ENCODE results near the gene RUVBL2.

DNA sequence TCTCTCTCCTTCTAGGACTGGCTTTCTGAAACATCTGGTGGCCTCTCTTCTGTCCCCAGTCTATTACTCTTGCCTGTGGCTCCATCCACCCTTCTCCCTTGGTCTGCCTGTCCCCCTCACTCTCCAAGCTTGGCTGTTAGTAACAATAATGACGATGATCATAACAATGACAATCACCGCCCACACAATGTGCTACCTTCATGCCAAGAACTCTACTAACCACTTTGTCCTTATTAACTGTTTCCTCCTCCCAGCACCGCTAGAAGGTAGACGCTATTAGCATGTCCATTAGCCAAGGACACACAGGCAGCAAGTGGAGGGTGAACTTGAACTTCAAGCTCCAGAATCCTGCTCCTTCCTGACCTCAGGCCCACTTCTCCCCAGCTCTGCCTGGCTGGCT is 3.3 kb upstream of the RUVBL2 start:
- TF ChIP-seq, protein P1, sequence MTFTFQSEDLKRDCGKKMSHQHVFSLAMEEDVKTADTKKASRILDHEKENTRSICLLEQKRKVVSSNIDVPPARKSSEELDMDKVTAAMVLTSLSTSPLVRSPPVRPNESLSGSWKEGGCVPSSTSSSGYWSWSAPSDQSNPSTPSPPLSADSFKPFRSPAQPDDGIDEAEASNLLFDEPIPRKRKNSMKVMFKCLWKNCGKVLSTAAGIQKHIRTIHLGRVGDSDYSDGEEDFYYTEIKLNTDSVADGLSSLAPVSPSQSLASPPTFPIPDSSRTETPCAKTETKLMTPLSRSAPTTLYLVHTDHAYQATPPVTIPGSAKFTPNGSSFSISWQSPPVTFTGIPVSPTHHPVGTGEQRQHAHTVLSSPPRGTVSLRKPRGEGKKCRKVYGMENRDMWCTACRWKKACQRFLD (tag by site-specific recombination; IDR thresholded peaks at IDR 0.05) = no peak
- TF ChIP-seq ZNF791 (tag by site-specific recombination; IDR thresholded peaks at IDR 0.05) (no peak), ZNF174 (tag by site-specific recombination; IDR thresholded peaks at IDR 0.05) (no peak), ZSCAN16 (tag by site-specific recombination; IDR thresholded peaks at IDR 0.05) (no peak)
- TF ChIP-seq, protein P2, sequence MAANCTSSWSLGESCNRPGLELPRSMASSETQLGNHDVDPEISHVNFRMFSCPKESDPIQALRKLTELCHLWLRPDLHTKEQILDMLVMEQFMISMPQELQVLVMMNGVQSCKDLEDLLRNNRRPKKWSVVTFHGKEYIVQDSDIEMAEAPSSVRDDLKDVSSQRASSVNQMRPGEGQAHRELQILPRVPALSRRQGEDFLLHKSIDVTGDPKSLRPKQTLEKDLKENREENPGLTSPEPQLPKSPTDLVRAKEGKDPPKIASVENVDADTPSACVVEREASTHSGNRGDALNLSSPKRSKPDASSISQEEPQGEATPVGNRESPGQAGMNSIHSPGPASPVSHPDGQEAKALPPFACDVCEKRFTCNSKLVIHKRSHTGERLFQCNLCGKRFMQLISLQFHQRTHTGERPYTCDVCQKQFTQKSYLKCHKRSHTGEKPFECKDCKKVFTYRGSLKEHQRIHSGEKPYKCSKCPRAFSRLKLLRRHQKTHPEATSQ (tag by site-specific recombination; IDR thresholded peaks at IDR 0.05) = no peak
